NCI-H1930 (cell line): ENCODE measurements around the gene PLSCR3.

Experiments used
- DNase-seq, 2 experiments: peaks; one replicate each; lab custom pipeline; 2025; lab: John Stamatoyannopoulos, UW

Gene PLSCR3

GRCh38 chr17:7426203-7426863, 32.0 kb upstream of the PLSCR3 start:
- no peak for DNase-seq

- no peak for DNase-seq
Observed at GRCh38 chr17:7425756-7426155, 31.4 kb upstream of the PLSCR3 start.

GRCh38 chr17:7425316-7425715, 31.0 kb upstream of the PLSCR3 start, which contains the start of gene SPEM2:
TSS of gene SPEM2 (plus strand) at chr17:7425616. CDS start at chr17:7425689, 73 bp downstream.
- no peak for DNase-seq

GRCh38 chr17:7423679-7424078, 29.4 kb upstream of the PLSCR3 start:
- DNase-seq: no peak

- DNase-seq: no peak
Observed at GRCh38 chr17:7421186-7421585, 26.9 kb upstream of the PLSCR3 start.

- DNase-seq: no peak
Observed at GRCh38 chr17:7419819-7420610, 25.7 kb upstream of the PLSCR3 start, which contains the start of gene SPEM1. TSS of gene SPEM1 (plus strand) at chr17:7420324. CDS start at chr17:7420385, 61 bp downstream.

GRCh38 chr17:7418472-7419152, 24.3 kb upstream of the PLSCR3 start:
- DNase-seq: no peak

GRCh38 chr17:7417056-7417655, 22.8 kb upstream of the PLSCR3 start:
- DNase-seq: no peak

- DNase-seq: no peak
Observed at GRCh38 chr17:7416323-7416722, 22.0 kb upstream of the PLSCR3 start.

GRCh38 chr17:7415784-7416183, 21.5 kb upstream of the PLSCR3 start:
- no peak for DNase-seq

GRCh38 chr17:7414837-7415236, 20.5 kb upstream of the PLSCR3 start:
- no peak for DNase-seq

- no peak for DNase-seq
Observed at GRCh38 chr17:7413346-7413985, 19.1 kb upstream of the PLSCR3 start.

- DNase-seq: no peak
Observed at GRCh38 chr17:7411427-7411750, 17.1 kb upstream of the PLSCR3 start.

GRCh38 chr17:7410634-7411426, 16.5 kb upstream of the PLSCR3 start:
- no peak for DNase-seq

- no peak for DNase-seq
Observed at GRCh38 chr17:7409716-7410115, 15.4 kb upstream of the PLSCR3 start.

GRCh38 chr17:7408863-7409262, 14.5 kb upstream of the PLSCR3 start:
- no peak for DNase-seq

- DNase-seq: no peak
Observed at GRCh38 chr17:7408252-7408727, 14.0 kb upstream of the PLSCR3 start.

GRCh38 chr17:7407485-7408251, 13.3 kb upstream of the PLSCR3 start, which contains the start of gene NLGN2:
TSS of gene NLGN2 (plus strand) at chr17:7407845. CDS start at chr17:7408256, 411 bp downstream.
- no peak for DNase-seq

GRCh38 chr17:7407082-7407481, 12.8 kb upstream of the PLSCR3 start:
- no peak for DNase-seq

- DNase-seq: no peak
Observed at GRCh38 chr17:7406235-7406825, 12.0 kb upstream of the PLSCR3 start.
